Natural killer cell (primary cell): ENCODE measurements around the gene SGPP1. TPM values are rescaled to one million over a fixed set of nuclear protein-coding genes. Genes with fewer than 3 reads are reported as not detected.

Source experiments
- ATAC-seq, 3 donors: fragments of 150-1000 bp in 2 of 3; fragments of 200-7000 bp in 1 of 3; cut with Tn5 transposase; 1 replicate in 1 of 3; 2 replicates in 2 of 3; pipeline ENCODE4 v1.10.0; 2021; ENCODE audit warnings: mild to moderate bottlenecking in 2 of 3, moderate library complexity in 2 of 3
- DNase-seq, 2 donors: peaks; one replicate each; pipeline versions ENCODE4 v3.0.0 to v3.0.0-alpha.2; 2013 to 2021; ENCODE audit warnings: mixed read lengths in 1 of 2
- H3K27ac ChIP-seq: one replicate; pipeline ENCODE4 v1.5.1; 2013; ENCODE audit warnings: mild to moderate bottlenecking, low read length
- H3K27me3 ChIP-seq: one replicate; pipeline ENCODE4 v1.6.1; 2013; ENCODE audit warnings: low read length; ENCODE audit not compliant: control insufficient read depth, insufficient read depth
- H3K36me3 ChIP-seq: one replicate; pipeline ENCODE4 v1.6.1; 2013; ENCODE audit warnings: low read length; ENCODE audit not compliant: control insufficient read depth, insufficient read depth
- H3K4me1 ChIP-seq: one replicate; pipeline ENCODE4 v1.6.1; 2013; ENCODE audit warnings: low read length; ENCODE audit not compliant: control insufficient read depth, insufficient read depth
- H3K4me3 ChIP-seq: one replicate; pipeline ENCODE4 v1.5.1; 2013; ENCODE audit warnings: low read length
- H3K9me3 ChIP-seq: one replicate; pipeline ENCODE4 v1.6.1; 2013; ENCODE audit warnings: low read length; ENCODE audit not compliant: control insufficient read depth, insufficient read depth
- H3K27ac Mint-ChIP-seq, 2 donors: one replicate each; pipeline ENCODE4 v1.8.0; 2022; ENCODE audit warnings: mild to moderate bottlenecking in 2 of 2, mixed read lengths in 2 of 2, moderate library complexity in 1 of 2
- H3K27me3 Mint-ChIP-seq, 2 donors: one replicate each; pipeline ENCODE4 v1.8.0; 2022; ENCODE audit warnings: low read depth in 2 of 2, mixed read lengths in 2 of 2
- H3K36me3 Mint-ChIP-seq: one replicate; pipeline ENCODE4 v1.8.0; 2022; ENCODE audit warnings: mixed read lengths
- H3K4me1 Mint-ChIP-seq, 2 donors: one replicate each; pipeline ENCODE4 v1.8.0; 2022; ENCODE audit warnings: mixed read lengths in 2 of 2
- H3K4me3 Mint-ChIP-seq: one replicate; pipeline ENCODE4 v1.8.0; 2022; ENCODE audit warnings: mild to moderate bottlenecking, moderate library complexity, mixed read lengths
- H3K9me3 Mint-ChIP-seq, 2 donors: one replicate each; pipeline ENCODE4 v1.8.0; 2022; ENCODE audit warnings: mixed read lengths in 2 of 2
- CTCF ChIP-seq: fragments of 200-600 bp; IDR thresholded peaks from one replicate; pipeline ENCODE4 v1.8.0; 2022; ENCODE audit warnings: antibody characterized with exemption
- WGBS: methylation state at CpG from one replicate; pipeline ENCODE4 v1.1.7; 2013; ENCODE audit warnings: missing lambda C conversion rate; ENCODE audit not compliant: insufficient coverage; 5-methylcytosine and 5-hydroxymethylcytosine counted together
- intact Hi-C: fragments of 100-400 bp; cut with micrococcal nuclease; formaldehyde crosslinking; loops from one replicate; pipeline ENCODE4 v1.14.2; 2022
- total RNA-seq, 4 donors: library from RNA; stranded (reverse); fragments of 120-200 nt in 1 of 4; gene quantifications; one replicate each; pipeline versions ENCODE4 v1.2.3 to v1.2.4, GENCODE V29; 2013 to 2022

SGPP1 gene
- total RNA-seq, 3 donors from 2014 or later (not counting 1 experiment from before 2014, with no cell fraction given): 17.8 to 23.4 (median 23.3) TPM

GRCh38 chr14:63656194-63656593 lies 71.7 kb downstream of the SGPP1 start:
- Mint-ChIP-seq H3K27ac (no peak overlapping the region), H3K4me3 (no peak overlapping the region), H3K4me1 (no peaks in the 10 kb centered on the region), H3K27me3 (no peaks in the 10 kb centered on the region), H3K9me3 (no peaks in the 10 kb centered on the region), H3K36me3 (no peaks in the 10 kb centered on the region)
- no peak overlapping the region for H3K27ac ChIP-seq
- DNase-seq (no peak), ATAC-seq (no peak)
- no peaks in the 10 kb centered on the region for H3K27me3 ChIP-seq
- no peaks in the 10 kb centered on the region for H3K36me3 ChIP-seq
- TF ChIP-seq CTCF: no peak
- intact Hi-C loops: no loop called here
- peaks cover 7% of the 10 kb centered on the region for H3K4me1 ChIP-seq
- 95% methylated on average over 2 of the region's 4 CpGs for WGBS
- H3K4me3 ChIP-seq: no peak overlapping the region
- H3K9me3 ChIP-seq: no peaks in the 10 kb centered on the region

GRCh38 chr14:63654936-63655335 lies 72.9 kb downstream of the SGPP1 start:
- Histone ChIP-seq H3K27me3 (no peaks in the 10 kb centered on the region), H3K4me1 (peaks cover 20% of the 10 kb centered on the region), H3K36me3 (no peaks in the 10 kb centered on the region), H3K27ac (no peak overlapping the region), H3K9me3 (no peaks in the 10 kb centered on the region), H3K4me3 (no peak overlapping the region)
- H3K4me3 Mint-ChIP-seq: no peak overlapping the region
- intact Hi-C loops: no loop called here
- no peak for TF ChIP-seq CTCF
- no peak overlapping the region for H3K27ac Mint-ChIP-seq
- 100% methylated on average over 1 of the region's 2 CpGs for WGBS
- ATAC-seq (no peak), DNase-seq (no peak)
- H3K4me1 Mint-ChIP-seq: peaks cover 9 to 10% of the 10 kb centered on the region in 2 donors
- no peaks in the 10 kb centered on the region for H3K9me3 Mint-ChIP-seq
- H3K36me3 Mint-ChIP-seq: no peaks in the 10 kb centered on the region
- no peaks in the 10 kb centered on the region for H3K27me3 Mint-ChIP-seq

- no peaks in the 10 kb centered on the region for H3K36me3 Mint-ChIP-seq
- H3K4me3 Mint-ChIP-seq: no peak overlapping the region
- H3K4me1 ChIP-seq: peaks cover 22% of the 10 kb centered on the region
- H3K27me3 ChIP-seq: no peaks in the 10 kb centered on the region
- no peaks in the 10 kb centered on the region for H3K36me3 ChIP-seq
- no peaks in the 10 kb centered on the region for H3K9me3 ChIP-seq
- intact Hi-C loops: no loop called here
- ATAC-seq (no peak), DNase-seq (no peak)
- no peak overlapping the region for H3K4me3 ChIP-seq
- H3K9me3 Mint-ChIP-seq: no peaks in the 10 kb centered on the region
- H3K27me3 Mint-ChIP-seq: no peaks in the 10 kb centered on the region
- 100% methylated on average over 1 of the region's 2 CpGs for WGBS
- no peak for TF ChIP-seq CTCF
- H3K27ac ChIP-seq: no peak overlapping the region
- peaks cover 14 to 15% of the 10 kb centered on the region in 2 donors for H3K4me1 Mint-ChIP-seq
- H3K27ac Mint-ChIP-seq: no peak overlapping the region
Measured at GRCh38 chr14:63654346-63654745, 73.5 kb downstream of the SGPP1 start.

GRCh38 chr14:63652406-63652805 lies 75.5 kb downstream of the SGPP1 start:
- ATAC-seq: no peak
- Histone ChIP-seq H3K4me3 (no peak overlapping the region), H3K27ac (no peak overlapping the region), H3K4me1 (peaks cover 22% of the 10 kb centered on the region), H3K36me3 (no peaks in the 10 kb centered on the region), H3K9me3 (no peaks in the 10 kb centered on the region), H3K27me3 (no peaks in the 10 kb centered on the region)
- H3K27ac Mint-ChIP-seq: peak overlapping the region in 1 of 2 donors; percentile 63
- peak overlapping the region; percentile 31 for H3K4me3 Mint-ChIP-seq
- no peaks in the 10 kb centered on the region for H3K36me3 Mint-ChIP-seq
- no peaks in the 10 kb centered on the region for H3K9me3 Mint-ChIP-seq
- TF ChIP-seq CTCF: no peak
- H3K4me1 Mint-ChIP-seq: peaks cover 14 to 15% of the 10 kb centered on the region in 2 donors
- intact Hi-C loops: no loop called here
- no peaks in the 10 kb centered on the region for H3K27me3 Mint-ChIP-seq
- DNase-seq: no peak
- 93% methylated on average over 3 of the region's 3 CpGs for WGBS
